GM19099 (cell line): ENCODE measurements around the gene ADRA2B.

Source experiments
- POLR2A ChIP-seq: IDR thresholded peaks from 3 replicates; pipeline ENCODE4 v1.6.1; 2011; ENCODE audit warnings: low read depth; ENCODE audit not compliant: insufficient read length; ENCODE audit errors: extremely low read depth

The ADRA2B gene

GRCh38 chr2:96085541-96086355 lies 30.6 kb downstream of the ADRA2B start:
- TF ChIP-seq POLR2A, result no peak

GRCh38 chr2:96083989-96084857 lies 32.1 kb downstream of the ADRA2B start:
- TF ChIP-seq POLR2A, result no peak

- TF ChIP-seq POLR2A, result no peak
Measured at GRCh38 chr2:96083064-96083939, 33.1 kb downstream of the ADRA2B start.

GRCh38 chr2:96082211-96083063 lies 33.9 kb downstream of the ADRA2B start:
- no peak for TF ChIP-seq POLR2A

DNA sequence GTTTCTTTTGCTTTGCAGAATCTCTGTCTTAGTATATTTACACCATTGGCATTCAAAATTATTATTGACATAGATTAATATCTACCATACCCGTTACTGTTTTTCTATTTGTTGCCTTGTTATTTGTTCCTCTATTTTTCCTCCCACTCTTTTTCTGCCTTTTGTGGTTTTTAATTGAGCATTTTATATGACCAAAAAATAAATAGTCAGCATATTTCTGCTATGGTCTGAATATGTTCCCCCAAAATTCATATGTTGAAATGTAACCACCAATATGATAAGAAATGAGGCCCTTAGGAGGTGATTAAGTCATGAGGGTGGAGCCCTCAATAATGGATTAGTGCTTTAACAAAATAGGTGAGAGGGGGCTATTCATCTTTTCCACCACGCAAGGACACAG lies 35.3 kb downstream of the ADRA2B start:
- TF ChIP-seq POLR2A, result no peak

- no peak for TF ChIP-seq POLR2A
Measured at GRCh38 chr2:96075199-96075771, 41.1 kb downstream of the ADRA2B start.

DNA sequence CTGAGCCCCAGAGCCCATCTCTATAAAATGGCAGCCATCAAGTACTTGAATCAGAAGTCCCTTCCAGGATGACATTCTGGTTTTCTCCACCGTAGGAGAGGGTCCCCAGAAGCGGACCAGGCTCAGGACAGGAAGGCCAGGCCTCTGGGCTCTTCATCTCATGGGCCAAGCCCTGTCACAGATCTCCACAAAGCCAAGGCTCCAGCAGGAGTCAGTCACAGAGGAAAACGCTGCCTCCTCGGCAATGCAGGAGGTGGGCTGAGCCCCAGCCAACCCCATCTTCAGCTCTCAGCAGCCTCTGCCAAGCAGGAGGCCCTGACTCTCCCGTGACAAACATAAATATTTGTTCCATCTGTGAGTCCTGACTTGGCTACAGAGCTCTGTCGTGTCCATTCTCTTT lies 42.2 kb downstream of the ADRA2B start:
- no peak for TF ChIP-seq POLR2A

DNA sequence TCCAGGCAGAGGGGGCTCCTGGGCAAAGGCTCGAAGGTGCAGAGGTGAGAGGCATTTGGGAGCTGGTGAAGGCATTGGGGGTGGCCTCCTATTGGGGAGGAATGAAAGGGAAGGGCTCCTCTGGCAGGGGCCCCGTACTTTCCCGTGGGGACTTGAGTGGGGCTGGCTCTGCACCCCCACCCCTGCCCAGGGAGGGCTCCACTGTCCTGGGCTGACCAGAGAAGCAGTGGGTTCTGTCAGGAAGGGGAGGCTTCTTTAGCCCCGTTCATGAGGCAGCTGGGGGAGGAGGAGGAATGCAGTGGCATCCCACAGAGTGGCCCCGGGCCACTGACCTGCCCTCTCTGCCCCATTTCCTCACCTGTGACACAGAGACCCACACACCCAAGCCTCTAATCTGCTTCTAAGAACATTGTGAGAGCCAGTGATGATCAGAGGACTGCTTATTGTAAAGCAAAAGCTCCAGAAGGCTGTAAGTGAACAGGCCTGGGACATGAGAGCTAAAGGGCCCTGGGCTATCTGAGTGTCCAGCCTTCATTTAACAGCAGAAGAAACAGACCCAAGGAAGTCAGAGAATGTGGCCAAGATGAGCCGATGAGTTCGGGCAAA lies 43.1 kb downstream of the ADRA2B start:
- no peak for TF ChIP-seq POLR2A

- TF ChIP-seq POLR2A, result no peak
Measured at GRCh38 chr2:96072746-96073145, 43.6 kb downstream of the ADRA2B start.

DNA sequence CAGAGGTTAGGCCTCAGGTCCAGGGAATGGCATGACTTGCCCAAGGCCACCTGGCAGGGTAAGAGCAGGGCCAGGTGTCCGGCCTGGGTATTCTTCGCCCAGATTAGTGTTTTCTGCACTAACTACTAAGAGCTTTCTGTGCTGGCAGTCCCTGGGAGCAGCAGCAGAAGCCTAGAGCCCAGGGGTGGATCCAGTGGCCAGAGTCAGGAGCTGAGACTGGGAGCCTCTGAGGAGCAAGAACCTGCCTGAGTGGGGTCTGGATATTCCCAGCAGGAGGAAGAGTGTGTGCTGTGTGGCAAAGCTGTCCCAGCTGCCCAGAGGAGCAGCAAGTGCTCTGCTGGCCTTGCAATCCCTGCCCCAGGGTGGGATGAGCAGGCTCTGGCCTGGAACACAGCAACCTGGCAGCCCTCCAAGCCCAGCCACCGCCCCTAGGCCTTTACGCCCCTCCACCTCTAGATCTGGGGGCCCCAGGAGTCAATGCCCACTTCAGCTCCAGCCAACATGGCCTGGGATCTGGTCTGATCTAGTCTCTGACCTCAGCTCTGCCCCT lies 50.9 kb downstream of the ADRA2B start:
- TF ChIP-seq POLR2A, result no peak
